ENCODE results near the gene GRPR.

DNA sequence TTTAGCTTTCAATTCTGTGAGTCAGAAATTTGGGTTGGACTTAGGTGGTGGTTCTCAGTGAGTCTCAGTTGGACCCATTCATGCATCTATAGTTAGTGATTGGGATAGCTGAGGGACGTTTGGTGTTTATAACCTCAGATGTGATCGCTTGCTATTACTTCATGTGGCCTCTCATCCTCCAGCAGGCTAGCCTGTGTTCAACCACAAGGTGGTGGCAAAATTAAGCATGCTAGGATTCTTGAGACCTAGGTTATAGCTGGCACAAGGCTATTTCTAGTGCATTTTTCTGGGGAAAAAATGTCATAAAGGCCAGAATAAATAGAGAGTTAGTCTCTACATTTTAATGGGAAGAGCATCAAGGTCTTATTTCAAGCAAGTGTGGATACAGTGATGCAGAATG, 10.9 kb upstream of the GRPR start:
- TF ChIP-seq, protein P1, sequence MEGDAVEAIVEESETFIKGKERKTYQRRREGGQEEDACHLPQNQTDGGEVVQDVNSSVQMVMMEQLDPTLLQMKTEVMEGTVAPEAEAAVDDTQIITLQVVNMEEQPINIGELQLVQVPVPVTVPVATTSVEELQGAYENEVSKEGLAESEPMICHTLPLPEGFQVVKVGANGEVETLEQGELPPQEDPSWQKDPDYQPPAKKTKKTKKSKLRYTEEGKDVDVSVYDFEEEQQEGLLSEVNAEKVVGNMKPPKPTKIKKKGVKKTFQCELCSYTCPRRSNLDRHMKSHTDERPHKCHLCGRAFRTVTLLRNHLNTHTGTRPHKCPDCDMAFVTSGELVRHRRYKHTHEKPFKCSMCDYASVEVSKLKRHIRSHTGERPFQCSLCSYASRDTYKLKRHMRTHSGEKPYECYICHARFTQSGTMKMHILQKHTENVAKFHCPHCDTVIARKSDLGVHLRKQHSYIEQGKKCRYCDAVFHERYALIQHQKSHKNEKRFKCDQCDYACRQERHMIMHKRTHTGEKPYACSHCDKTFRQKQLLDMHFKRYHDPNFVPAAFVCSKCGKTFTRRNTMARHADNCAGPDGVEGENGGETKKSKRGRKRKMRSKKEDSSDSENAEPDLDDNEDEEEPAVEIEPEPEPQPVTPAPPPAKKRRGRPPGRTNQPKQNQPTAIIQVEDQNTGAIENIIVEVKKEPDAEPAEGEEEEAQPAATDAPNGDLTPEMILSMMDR (conservative IDR thresholded peaks at IDR 0.05 in 1 of 2, IDR thresholded peaks at IDR 0.05 in 1 of 2; ENCODE audit: low read depth in 1 of 2, low read length in 2 of 2) = no peak
- TF ChIP-seq EZH2 (IDR thresholded peaks at IDR 0.05; ENCODE audit: low read length, missing control alignments) = no peak
